GM23248 (cell line): ENCODE measurements around the gene ARID1B. TPM values are rescaled to one million over a fixed set of nuclear protein-coding genes. Genes with fewer than 3 reads are reported as not detected.

ENCODE experiments used
- DNase-seq: peaks from one replicate; pipeline ENCODE4 v3.0.0-alpha.2; 2015
- H2AFZ ChIP-seq: fragments of 200-600 bp; sonication (generic); 2 replicates; pipeline ENCODE4 v1.6.1; 2016; ENCODE audit warnings: antibody characterized with exemption
- H3F3A ChIP-seq: fragments of 200-600 bp; sonication (generic); 2 replicates; pipeline ENCODE4 v1.6.1; 2016; ENCODE audit warnings: mild to moderate bottlenecking, antibody characterized with exemption, mixed run types; ENCODE audit not compliant: insufficient read depth
- H3K27ac ChIP-seq: fragments of 200-600 bp; sonication (generic); 2 replicates; pipeline ENCODE4 v1.5.1; 2016; ENCODE audit warnings: mild to moderate bottlenecking
- H3K27me3 ChIP-seq: fragments of 200-600 bp; sonication (generic); replicated peaks from 2 replicates; pipeline ENCODE4 v1.6.1; 2016; ENCODE audit warnings: mild to moderate bottlenecking; ENCODE audit not compliant: insufficient read depth
- H3K36me3 ChIP-seq: fragments of 200-600 bp; sonication (generic); 2 replicates; pipeline ENCODE4 v1.6.1; 2016; ENCODE audit warnings: low read depth, mild to moderate bottlenecking
- H3K4me1 ChIP-seq: fragments of 200-600 bp; sonication (generic); 2 replicates; pipeline ENCODE4 v1.6.1; 2016; ENCODE audit warnings: mild to moderate bottlenecking; ENCODE audit not compliant: insufficient read depth
- H3K4me2 ChIP-seq: fragments of 200-600 bp; sonication (generic); one replicate; pipeline ENCODE4 v1.6.1; 2016; ENCODE audit warnings: mild to moderate bottlenecking; ENCODE audit not compliant: unreplicated experiment
- H3K4me3 ChIP-seq: fragments of 200-600 bp; sonication (generic); 2 replicates; pipeline ENCODE4 v1.5.1; 2016; ENCODE audit warnings: mild to moderate bottlenecking
- H3K79me2 ChIP-seq: fragments of 200-600 bp; sonication (generic); 2 replicates; pipeline ENCODE4 v1.6.1; 2016; ENCODE audit warnings: mild to moderate bottlenecking; ENCODE audit not compliant: insufficient read depth
- H3K9ac ChIP-seq: fragments of 200-600 bp; sonication (generic); 2 replicates; pipeline ENCODE4 v1.6.1; 2016; ENCODE audit warnings: mild to moderate bottlenecking
- H3K9me2 ChIP-seq: fragments of 200-600 bp; sonication (generic); 2 replicates; pipeline ENCODE4 v1.6.1; 2016; ENCODE audit warnings: mixed run types, mild to moderate bottlenecking, moderate library complexity; ENCODE audit not compliant: insufficient read depth
- H3K9me3 ChIP-seq: fragments of 200-600 bp; sonication (generic); one replicate; pipeline ENCODE4 v1.6.1; 2017; ENCODE audit warnings: low read depth
- H4K20me1 ChIP-seq: fragments of 200-600 bp; sonication (generic); 2 replicates; pipeline ENCODE4 v1.6.0; 2016; ENCODE audit not compliant: insufficient read depth
- EZH2 ChIP-seq: fragments of 200-600 bp; sonication (generic); IDR thresholded peaks from 2 replicates; pipeline ENCODE4 v1.6.1; 2018; ENCODE audit warnings: antibody characterized with exemption, mild to moderate bottlenecking; ENCODE audit not compliant: insufficient read depth, poor library complexity, severe bottlenecking
- EZH2phosphoT487 ChIP-seq: fragments of 200-600 bp; sonication (generic); IDR thresholded peaks from 2 replicates; pipeline ENCODE4 v1.6.1; 2018; ENCODE audit warnings: antibody characterized with exemption, moderate library complexity, mild to moderate bottlenecking, low read depth; ENCODE audit not compliant: insufficient read depth
- WGBS, 2 experiments: methylation state at CpG; one replicate each; pipeline ENCODE4 v1.1.6; 2015 to 2017; ENCODE audit warnings: low lambda C conversion rate in 2 of 2, low coverage in 1 of 2; ENCODE audit errors: missing lambda C conversion rate in 2 of 2; 5-methylcytosine and 5-hydroxymethylcytosine counted together
- in situ Hi-C: fragments of 300-500 bp; cut with MboI; formaldehyde crosslinking; loops from 2 replicates; pipeline ENCODE4 v1.15.0; 2020
- polyA plus RNA-seq: library from polyadenylated mRNA; unstranded; fragments of >200 nt; fragmentation: Nextera tagmentation; extraction: Ambion mirVana; gene quantifications from 2 replicates; pipeline ENCODE4 v1.2.1, GENCODE V29; 2016
- total RNA-seq: library from RNA; depleted of rRNA; stranded (reverse); fragments of >200 nt; shearing (Covaris generic); gene quantifications from 2 replicates; pipeline ENCODE4 v1.2.3, GENCODE V29; 2014

Gene ARID1B
- total and polyA plus RNA-seq, 2 experiments from 2014 or later, result 19.3 to 21.2 TPM

DNA sequence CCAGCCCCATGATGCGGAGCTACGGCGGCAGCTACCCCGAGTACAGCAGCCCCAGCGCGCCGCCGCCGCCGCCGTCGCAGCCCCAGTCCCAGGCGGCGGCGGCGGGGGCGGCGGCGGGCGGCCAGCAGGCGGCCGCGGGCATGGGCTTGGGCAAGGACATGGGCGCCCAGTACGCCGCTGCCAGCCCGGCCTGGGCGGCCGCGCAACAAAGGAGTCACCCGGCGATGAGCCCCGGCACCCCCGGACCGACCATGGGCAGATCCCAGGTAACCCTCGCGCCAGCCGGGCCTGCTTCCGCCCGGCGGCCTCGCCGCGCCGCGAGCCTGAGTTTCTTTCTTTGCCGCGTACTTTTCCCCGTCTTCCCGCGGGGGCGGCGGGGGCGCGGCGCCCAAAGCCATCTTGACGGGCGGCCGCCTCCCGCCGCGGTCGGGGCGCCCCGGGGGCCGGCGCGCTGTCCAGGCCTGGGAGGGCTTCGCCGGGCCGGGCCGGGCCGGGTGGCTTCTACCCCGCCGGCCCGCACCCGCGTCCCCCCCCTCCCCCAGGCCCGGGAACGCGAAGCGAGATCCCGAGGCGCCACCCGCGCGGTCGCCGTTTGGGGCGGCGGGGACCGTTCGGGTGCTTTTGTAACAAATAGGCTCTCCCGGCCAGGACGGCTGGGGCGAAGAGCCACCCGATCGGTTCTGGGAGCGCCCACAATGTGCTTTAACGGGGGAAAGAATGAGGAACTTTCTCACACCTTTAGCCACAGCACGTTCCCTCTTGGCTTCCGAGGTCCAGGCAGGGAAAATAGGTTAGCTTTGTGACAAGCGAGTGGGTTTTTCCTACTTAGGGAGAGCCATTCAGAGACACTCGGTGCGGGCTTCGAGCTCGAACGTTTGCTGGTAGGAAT lies 2.3 kb downstream of the ARID1B start:
- Histone ChIP-seq H3K27ac (peak overlapping the region; percentile 85), H3K4me1 (peaks cover 52% of the 10 kb centered on the region), H3K4me3 (peak overlapping the region; percentile 79), H3K27me3 (no peaks in the 10 kb centered on the region), H3K9me2 (no peaks in the 10 kb centered on the region), H3K4me2 (peak overlapping the region; percentile 92), H4K20me1 (no peaks in the 10 kb centered on the region), H3K79me2 (peaks cover 69% of the 10 kb centered on the region), H3K36me3 (no peaks in the 10 kb centered on the region), H3K9me3 (no peaks in the 10 kb centered on the region), H3F3A (peaks cover 56% of the 10 kb centered on the region), H2AFZ (peak overlapping the region; percentile 75; the same call in 1 of the 2 replicates), H3K9ac (peak overlapping the region; percentile 94)
- DNase-seq, result peak; percentile 72
- in situ Hi-C loops, result loop anchor here (10.0 kb wide), 1 partner anchor 255 kb away; no protein-coding TSS in a partner anchor
- no peak for TF ChIP-seq EZH2phosphoT487
- TF ChIP-seq EZH2, result no peak
- WGBS, 2 experiments, result 0 to 3% methylated on average over 50 to 89 of the region's 108 CpGs

DNA sequence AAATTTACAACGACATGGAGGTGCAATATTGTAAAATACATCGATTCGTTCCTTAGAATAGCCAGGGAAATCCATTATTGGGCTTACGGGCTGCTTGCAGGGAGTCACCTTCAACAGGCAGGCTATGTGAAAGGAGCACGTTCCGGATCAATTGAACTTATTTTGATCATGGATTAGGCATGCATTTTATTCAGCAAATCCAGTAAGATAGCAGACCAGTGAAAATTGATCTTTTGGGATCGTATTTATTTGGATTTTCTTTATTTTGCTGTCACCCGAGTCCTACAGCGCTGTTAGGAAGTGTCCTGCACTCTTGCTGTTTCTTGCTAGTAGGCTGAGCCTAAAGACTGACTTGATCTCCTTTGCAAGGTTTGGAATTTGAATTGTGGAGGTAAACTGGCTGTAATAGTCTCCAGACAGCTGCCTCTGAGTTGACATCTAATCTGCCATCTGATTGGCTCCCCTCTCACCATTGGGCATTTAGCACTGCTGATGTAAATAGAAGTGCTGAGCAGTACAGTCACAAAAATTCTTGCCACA lies 3.0 kb downstream of the ARID1B start:
- Histone ChIP-seq H3K27me3 (no peaks in the 10 kb centered on the region), H3K79me2 (peaks cover 69% of the 10 kb centered on the region), H2AFZ (peak overlapping the region; percentile 13; the same call in 1 of the 2 replicates), H3K9ac (peak overlapping the region; percentile 94), H3K9me2 (no peaks in the 10 kb centered on the region), H4K20me1 (no peaks in the 10 kb centered on the region), H3F3A (peaks cover 56% of the 10 kb centered on the region), H3K27ac (peak overlapping the region; percentile 85), H3K4me3 (peak overlapping the region; percentile 79), H3K4me2 (peak overlapping the region; percentile 92), H3K4me1 (peaks cover 46% of the 10 kb centered on the region), H3K9me3 (no peaks in the 10 kb centered on the region), H3K36me3 (no peaks in the 10 kb centered on the region)
- 1 to 3% methylated on average over 9 of the region's 9 CpGs for WGBS, 2 experiments
- TF ChIP-seq EZH2, result no peak
- no peak for TF ChIP-seq EZH2phosphoT487
- in situ Hi-C loops, result loop anchor here (10.0 kb wide), 1 partner anchor 255 kb away; no protein-coding TSS in a partner anchor
- DNase-seq, result peak; percentile 92

DNA sequence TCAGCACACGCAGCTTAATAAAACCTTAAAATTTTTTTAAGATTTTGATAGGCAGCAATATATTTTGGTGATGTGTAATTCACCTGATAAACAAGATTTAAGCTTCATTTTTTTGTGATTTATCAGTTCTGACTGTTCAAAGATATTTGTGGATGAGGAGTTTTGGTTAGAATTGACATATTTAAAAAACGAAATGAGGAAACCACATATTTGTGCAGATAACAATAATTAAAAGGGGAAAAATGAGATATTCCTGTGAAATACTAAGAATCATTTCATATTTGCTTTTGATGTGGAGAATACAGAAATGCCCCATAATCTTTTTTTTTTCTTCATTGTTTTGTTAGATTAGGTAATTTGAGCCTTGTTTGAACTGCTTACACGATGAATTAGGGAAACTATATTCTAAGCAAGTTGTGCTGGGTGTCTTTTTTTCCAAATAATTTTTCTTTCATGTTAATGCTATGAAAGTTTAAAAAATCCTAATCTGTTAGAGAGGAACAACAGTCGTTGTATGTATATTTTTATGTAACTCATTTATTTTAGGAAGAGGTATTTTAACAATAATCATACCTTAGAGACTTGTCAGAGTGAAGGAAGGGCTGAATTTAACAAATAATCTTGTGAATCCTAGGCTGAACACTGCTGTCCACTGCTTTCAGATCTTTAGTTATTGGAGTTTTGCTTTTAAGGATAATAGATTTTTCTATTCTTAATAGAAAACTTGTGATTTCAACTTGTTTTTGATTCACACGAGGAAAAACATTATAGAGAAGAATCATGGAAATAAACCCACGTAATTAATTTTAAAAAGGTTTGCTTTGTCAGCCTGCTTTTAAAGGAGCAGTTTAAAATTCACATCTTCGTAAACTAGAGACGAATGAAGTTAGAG lies 4.0 kb downstream of the ARID1B start:
- Histone ChIP-seq H3K36me3 (peaks cover 8% of the 10 kb centered on the region; the same call in 1 of the 2 replicates), H3K4me2 (peak overlapping the region; percentile 92), H4K20me1 (no peaks in the 10 kb centered on the region), H3K79me2 (peaks cover 69% of the 10 kb centered on the region), H3K9me3 (no peaks in the 10 kb centered on the region), H3K9ac (peak overlapping the region; percentile 94), H2AFZ (peak overlapping the region; percentile 49; the same call in 1 of the 2 replicates), H3F3A (peaks cover 52% of the 10 kb centered on the region), H3K27ac (peak overlapping the region; percentile 85), H3K9me2 (no peaks in the 10 kb centered on the region), H3K27me3 (no peaks in the 10 kb centered on the region), H3K4me1 (peaks cover 36% of the 10 kb centered on the region), H3K4me3 (peak overlapping the region; percentile 79)
- WGBS, 2 experiments, result 2 to 4% methylated on average over 8 of the region's 8 CpGs
- TF ChIP-seq EZH2, result no peak
- no peak for TF ChIP-seq EZH2phosphoT487
- in situ Hi-C loops, result loop anchor here (10.0 kb wide), 1 partner anchor 254 kb away; no protein-coding TSS in a partner anchor
- DNase-seq, result peak; percentile 49
